GM18517 (cell line): Measurements from ENCODE around the gene GPD2.
A peak's percentile ranks its signal among the peaks of the same experiment; 100 is the strongest.
"Not testable (repeated sequence)": the region's sequence is repeated elsewhere in the genome, so short reads cannot be mapped to it uniquely, and the experiment has no call there.

Experiments used
- ATAC-seq: cut with Tn5 transposase; IDR thresholded peaks from one replicate; pipeline ENCODE4 v1.9.1; 2021; ENCODE audit warnings: mild to moderate bottlenecking, moderate library complexity; ENCODE audit not compliant: unreplicated experiment

The GPD2 gene

DNA sequence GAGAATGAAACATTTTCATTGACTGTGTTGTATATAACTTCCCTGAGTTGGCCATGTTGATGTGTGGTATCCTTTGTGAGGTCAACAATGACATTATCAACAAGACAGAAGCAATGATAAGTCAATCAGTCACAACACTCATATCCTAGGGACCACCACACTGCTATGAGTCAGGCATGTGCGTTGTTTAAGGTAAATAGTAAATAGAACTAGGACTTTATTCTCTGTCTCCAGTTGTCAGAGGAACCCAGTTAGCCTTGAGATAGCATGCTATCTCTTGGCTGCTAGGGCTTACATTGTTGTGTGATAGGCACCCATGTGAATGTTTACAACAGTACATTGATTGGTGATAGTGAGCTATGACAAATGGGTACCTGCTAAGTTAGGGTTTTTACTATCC, 37.3 kb downstream of the GPD2 start:
- no peak for ATAC-seq

DNA sequence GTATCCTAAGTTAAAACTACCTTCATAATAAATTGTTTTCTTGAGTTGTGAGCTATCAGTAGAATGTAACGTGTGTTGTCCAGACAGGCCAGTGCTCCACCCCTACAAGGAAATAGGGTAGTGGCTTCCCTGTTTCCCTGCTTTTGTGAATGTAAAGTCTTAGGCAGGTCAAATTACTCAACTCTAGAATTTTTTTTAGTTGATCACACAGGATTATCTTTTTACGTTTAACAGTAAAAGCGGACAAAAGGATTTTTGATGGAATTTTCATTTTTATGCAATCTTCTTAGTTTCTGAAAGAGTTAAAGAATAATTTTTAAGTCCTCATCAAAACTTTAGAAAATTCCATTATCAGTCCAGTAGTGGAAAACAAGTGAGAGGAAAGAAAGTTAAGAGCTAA, 38.2 kb downstream of the GPD2 start:
- no peak for ATAC-seq

DNA sequence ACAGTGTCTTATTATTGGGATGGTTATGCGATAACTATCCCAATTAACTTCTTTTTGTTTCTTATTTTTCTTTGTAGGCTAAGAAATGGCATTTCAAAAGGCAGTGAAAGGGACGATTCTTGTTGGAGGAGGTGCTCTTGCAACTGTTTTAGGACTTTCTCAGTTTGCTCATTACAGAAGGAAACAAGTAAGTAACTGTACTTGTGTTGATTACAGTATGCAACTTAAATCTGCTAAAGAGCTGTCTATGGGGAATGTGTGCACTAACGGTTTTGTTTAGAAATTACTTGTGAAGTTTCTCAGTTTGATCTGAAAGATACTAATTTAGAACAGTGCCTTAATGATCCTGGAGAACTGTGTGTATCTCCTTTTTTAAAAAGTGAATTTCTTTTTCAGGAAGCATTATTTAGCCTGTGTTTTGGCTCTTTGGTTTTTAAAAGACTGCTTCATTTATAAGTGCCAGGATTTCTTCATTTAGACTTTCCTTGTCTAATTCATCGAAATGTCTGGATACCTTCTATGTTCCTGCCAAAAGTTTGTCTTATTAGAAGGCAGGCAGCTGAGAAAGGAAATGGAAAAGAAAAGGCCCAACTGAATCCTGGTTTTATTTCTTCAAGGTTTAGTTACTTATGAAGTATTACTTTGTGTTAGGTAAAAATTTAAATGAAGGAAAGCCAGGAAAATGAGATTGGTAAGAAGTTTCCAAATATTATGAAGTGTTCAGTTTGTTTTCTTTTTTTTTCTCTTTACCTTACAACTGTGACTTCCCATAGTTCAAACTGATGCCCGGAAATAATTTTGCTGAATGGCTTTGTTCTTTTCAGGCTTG, 40.1 kb downstream of the GPD2 start:
- peak; percentile 45 for ATAC-seq

DNA sequence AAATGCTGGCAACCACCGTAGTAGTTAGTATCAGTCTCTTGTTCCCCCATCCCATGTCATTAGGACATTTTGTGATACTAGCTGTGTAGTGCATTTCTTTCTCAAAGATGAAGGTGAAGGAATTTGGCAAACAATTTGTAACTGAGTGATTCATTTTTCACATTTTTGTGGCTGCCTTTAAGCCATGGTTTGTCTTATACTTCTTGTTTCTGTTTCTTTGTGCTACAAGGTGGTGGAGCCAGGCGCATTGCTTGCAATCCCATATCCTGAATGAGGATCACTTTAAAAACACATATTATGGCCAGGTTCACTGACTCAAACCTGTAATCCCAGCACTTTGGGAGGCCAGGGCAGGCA, 40.6 kb downstream of the GPD2 start:
- peak; percentile 75 for ATAC-seq

DNA sequence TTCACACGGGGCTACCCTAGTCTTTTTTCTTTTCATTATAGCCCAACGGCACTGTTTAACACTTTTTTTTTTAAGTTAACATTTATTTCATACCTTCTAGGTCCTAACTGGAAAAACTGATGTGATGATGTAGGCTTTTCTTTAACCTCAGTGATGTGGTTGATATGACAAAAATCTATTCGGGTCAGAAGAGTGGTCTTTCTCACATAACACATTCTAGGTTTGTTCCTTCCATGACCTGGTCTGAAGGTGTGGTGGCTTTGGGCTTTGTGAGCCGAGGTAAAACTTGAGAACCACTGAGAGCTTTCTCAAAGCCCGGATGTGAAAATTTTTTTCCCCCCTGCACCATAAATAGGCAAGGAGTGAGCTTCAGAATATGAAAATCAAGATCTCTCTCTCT, 44.2 kb downstream of the GPD2 start:
- no peak for ATAC-seq

DNA sequence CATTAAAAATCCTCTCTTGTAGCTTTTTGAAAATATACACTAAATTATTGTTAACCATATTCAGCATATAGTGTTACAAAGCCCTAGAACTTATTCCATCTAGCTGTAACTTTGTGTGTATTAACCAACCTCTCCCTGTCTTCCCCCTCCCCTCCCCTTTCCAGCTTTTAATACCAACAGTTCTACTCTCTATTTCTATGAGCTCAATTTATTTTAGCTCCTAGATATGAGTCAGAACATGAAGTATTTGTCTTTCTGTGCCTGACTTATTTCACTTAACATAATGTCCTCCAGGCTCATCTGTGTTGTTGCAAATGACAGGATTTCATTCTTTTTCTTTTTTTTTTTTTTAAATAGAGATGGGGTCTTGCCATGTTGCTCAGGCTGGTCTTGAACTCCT, 45.1 kb downstream of the GPD2 start:
- ATAC-seq = no peak

DNA sequence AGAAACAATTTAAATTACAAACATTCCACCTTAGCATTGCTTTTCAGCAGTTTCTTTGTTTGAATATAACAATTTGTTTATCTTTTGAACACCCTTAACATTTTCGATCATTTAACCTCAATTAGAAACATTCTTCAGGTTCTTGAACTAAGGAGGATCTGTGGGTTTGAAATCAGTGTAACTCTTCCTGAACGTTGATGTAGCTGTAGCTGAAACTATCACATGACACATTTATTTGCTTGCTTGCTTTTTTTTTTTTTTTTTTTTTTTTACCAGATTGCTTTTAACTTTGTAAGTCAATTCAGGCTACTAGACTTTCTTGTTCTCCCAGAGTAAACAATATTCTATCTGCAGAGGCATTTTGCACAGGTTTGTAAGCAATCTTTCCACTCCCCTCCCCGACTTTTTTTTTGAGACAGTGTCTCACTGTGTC, 47.6 kb downstream of the GPD2 start:
- ATAC-seq = no peak

DNA sequence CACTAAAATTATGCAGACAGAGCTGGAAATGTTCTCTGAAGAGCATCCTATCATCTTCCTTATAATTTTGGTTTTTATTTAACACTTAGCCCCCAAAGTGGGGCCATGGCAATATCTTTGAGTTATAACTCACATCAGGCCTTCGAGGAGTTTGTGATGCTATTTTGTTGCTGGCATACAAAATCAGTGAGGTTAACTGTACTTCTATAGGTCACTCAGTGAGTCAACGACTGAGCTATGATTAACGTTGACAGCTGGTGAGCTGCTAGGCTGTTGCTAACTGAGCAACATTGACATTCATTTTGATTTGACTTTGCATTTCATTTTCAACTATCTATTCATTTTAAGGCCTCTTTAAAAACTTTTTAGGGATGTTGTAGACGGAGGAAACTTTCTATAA, 50.0 kb downstream of the GPD2 start:
- ATAC-seq = no peak

DNA sequence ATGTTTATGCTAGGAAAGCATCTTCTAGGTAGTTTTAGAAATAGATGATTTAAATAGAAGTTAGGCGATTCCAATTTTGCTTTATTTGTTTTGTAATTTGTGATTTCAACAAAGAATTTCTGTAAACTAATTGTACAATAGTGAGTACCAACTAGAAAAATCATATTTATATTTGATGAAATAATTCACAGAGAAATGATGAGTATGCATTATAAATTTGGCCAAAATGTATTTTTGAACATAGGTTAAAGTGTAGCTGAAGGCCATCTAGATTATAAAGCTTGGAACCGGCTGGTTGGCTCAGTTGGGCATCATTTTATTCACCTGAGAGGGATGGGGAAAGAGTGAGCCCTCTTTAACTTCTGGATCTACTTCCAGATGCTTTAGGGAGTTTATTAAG, 50.4 kb downstream of the GPD2 start:
- no peak for ATAC-seq

DNA sequence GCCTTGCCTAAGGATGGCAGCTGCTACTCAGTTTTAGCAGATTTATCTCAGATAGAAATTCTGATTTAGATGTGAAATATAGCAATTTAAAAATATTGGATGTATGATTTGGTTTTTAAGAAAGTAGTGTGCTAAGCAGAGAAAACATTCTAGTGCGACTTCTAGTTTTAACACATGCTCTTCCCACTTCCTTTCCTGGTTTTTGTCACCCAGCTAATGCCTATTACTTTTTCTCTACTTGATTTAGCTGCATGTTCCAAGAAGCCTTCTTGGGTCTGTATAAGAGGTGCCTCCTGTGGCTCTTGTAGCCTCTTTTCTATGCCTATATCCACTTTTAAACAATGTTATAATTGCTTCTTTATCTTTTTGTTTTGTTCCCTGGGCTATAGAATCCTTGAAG, 53.0 kb downstream of the GPD2 start:
- no peak for ATAC-seq

DNA sequence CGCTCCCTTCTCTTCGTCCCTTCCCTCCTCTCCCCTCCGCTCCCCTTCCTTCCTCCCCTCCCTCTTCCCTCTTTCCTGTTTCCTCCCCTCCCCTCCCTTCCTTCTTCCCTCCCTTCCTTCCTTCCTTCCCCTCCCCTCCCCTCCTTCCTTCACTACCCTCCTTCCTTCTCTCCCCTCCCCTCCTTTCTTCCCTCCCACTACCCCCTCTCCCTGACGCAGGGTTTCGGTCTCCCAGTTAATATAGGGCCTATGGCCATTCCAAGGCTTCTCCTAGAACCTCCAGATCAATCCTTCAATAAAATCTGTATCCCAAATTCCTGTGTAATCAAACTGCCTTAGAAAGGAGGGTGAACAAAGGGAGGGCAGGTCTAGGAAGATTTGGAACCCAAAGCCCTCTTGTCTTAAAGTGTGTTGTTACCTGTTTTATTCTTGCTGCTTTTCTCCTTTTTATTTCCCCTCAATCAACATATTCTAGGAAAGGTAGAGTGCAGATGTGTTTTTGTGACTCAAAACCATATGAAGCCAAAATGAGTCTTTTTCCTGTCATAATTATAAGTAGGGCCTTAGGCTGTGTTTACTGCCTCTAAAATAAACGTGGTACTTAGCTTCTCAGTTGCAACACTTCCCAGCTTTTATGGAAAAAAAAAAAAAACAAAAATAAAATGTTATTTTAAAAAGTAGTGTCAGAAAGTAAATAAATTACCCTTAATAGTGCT, 53.7 kb downstream of the GPD2 start:
- no peak for ATAC-seq

DNA sequence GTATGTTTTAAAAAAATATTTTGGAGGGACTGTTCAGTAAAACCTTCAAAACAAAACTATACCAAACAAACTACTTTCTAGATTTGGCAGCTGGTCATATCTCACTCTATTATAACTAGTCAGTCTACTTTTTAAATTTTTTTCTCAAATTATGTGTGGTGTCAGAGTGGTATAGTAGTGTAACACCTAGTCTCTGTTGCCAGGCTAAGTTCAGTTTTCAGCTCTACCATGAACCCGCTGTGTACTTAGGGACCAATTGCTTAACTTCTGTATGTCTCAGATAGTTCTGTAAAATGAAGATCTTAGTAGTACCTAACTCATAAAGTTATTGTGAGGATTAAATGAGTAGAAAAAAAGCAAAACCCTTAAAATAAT, 54.3 kb downstream of the GPD2 start:
- ATAC-seq = no peak

DNA sequence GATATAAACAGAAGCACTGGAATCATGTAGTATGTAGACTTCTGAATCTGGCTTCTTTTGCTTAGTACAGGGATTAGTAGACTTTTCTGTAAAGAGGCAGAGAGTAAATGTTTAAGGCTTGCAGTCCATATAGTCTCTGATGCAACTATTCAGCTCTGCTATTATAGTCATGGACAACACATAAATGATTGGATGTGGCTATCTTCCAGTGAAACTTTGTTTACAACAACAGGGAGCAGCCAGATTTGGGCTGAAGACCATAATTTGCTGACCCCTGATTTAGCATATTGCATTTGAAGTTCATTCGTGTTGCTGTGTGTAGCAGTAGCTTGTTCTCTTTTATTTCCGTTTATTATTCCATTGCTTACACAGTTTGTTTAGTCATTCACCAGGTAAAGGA, 55.0 kb downstream of the GPD2 start:
- ATAC-seq = no peak

DNA sequence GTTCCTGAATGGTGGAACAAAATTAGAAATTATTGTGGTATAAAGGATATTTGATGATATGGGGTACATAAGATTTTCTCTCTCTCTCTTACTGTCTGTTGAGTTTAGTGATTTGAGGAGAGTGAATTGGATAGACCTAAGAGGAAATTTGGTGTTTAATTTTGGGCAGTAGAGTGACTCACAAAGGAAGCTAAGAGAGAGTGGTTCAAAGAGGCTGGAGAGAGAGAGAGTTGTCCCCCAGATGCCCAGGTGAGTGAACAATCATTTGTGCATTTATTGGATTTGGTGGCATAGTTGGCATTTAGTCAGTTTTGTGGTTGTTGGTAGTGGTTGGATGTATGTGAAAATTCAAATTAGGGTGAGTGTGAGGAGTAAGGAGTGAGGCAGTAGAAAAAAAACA, 56.8 kb downstream of the GPD2 start:
- no peak for ATAC-seq

DNA sequence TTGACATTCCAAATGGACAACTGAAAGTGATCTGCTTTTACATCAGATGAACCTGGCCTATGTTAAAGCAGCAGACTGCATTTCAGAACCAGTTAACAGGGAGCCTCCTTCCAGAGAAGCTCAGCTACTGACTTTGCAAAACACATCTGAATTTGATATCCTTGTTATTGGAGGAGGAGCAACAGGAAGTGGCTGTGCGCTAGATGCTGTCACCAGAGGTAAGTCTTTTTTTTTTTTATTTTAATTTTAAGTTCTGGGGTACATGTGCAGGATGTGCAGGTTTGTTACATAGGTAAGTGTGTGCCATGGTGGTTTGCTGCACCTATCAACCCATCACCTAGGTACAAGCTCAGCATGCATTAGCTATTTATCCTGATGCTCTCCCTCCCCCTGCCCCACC, 59.8 kb downstream of the GPD2 start:
- ATAC-seq = not testable (repeated sequence)

DNA sequence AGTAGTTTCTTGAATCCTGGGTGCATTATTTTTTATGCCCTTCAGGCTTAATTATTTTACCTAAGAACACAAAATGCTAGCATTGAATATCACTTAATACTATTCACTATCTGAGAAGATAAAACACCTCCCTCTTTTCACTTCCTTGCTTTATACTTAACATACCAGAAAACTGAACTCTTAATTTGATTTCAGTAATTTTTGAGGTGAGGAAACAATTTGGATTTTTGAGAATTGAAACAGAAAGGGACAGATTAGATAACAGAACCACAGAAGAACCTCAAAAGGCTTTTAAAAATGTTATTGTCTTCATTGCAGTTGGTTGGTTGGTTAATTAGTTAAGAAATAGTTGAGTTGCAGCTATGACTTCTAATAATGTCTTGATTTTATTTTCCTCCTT, 69.5 kb downstream of the GPD2 start:
- ATAC-seq = peak; percentile 81

DNA sequence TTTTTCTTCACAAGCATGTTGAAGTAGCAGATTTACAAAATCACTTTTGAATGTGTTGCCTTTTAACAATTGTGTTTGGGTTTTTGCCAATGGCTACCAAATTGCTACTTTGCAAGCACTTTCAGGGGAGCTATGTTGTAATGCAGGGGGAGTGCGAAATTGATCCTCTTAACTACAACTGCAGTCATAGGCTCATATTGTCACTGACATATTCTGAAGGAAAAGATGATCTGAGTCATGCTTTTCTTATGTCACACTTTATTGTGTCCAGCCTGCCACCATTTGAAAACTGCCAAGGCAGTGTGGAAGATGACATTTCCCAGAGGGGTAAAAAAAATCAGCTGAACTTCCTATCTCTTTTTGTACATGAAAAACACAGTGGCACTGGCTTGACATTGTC, 74.9 kb downstream of the GPD2 start:
- ATAC-seq = no peak

DNA sequence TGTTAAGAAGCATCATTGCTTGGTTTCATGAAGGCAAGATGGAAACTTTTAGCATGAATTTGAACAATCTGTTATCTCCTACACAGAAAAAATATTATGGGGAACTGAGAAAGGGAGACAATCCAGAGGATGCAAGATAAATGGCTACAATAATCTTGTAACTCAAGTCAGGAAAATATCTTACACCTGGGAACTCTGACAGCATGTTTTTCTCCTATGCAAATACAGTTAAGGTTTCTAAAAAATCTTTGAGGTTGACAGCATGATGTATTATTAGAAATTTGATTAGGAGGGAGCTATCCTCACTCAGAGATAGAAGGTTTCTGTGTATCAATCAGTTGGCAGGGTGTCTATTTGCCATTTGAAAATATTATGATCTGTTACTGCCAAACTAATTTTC, 75.6 kb downstream of the GPD2 start:
- ATAC-seq = peak; percentile 73

DNA sequence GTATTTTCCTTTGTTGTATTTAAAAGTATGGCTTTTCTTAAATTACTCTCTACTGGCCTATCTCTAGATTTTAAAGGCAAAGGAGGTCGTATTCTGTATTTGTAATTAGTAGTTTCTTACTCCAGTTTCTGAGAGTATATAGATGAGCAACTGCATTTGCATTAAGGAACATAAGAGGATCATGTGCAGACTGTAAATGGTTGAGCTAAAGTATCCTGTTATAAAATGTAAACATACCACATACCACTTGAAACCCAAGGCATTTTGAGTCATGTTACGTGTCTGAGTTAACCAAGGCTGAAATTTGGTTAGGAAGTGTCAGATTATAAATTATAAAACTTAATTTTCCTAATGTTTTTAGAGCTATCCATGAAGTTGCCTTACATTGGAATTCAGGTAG, 76.3 kb downstream of the GPD2 start:
- no peak for ATAC-seq

DNA sequence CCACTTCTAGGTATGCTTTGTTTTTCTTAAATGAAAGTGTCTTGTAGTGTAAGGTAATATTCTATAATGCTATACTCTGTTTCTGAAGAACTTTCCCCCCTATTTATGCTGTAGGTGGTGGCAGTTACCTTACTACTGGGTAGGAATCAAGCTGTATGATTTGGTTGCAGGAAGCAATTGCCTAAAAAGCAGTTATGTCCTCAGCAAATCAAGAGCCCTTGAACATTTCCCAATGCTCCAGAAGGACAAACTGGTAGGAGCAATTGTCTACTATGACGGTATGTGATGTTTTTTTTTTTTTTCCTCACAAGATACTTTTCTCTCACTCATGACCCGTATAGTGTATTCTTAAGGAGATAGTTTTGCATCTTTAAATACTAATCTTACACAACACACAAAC, 77.0 kb downstream of the GPD2 start:
- ATAC-seq = no peak

DNA sequence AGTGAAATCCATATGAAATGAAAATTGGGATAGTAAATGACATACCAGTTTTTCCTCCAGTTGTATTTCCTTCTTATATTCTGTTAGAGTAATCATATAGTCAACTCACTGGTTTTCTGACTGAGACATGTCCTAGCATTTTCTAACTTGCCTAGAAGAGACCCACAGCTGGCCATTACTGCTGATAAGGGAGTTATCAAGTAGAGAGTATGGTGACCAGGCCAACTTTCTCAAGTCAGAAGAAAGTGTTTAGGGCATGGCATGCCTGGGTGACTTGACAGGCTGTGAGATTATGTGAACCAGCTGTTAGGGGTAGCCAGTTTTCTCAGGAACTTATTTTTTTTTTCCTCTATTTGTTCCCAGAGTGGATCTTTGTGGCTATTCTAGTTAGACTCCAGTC, 81.2 kb downstream of the GPD2 start:
- no peak for ATAC-seq

DNA sequence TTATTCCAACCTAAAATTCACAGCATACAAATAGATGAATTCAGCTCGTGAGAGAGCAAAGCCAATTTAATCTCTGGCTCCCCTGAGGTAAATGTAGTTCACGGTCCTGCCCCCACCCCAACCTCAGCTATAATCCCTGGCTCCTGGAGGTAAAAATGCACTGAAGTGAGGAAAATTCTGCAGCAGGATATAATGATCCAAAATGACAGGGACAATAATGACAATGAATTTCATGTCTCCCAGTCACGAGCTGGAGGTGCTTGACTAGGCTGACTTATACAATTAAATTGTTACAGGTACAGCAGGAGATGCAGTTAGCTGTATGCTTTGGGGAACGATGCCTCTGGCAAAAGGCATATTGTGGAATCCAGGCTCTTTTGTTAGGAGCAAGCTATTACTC, 82.0 kb downstream of the GPD2 start:
- ATAC-seq = no peak
